Measurements from ENCODE around the gene PPM1N.

DNA sequence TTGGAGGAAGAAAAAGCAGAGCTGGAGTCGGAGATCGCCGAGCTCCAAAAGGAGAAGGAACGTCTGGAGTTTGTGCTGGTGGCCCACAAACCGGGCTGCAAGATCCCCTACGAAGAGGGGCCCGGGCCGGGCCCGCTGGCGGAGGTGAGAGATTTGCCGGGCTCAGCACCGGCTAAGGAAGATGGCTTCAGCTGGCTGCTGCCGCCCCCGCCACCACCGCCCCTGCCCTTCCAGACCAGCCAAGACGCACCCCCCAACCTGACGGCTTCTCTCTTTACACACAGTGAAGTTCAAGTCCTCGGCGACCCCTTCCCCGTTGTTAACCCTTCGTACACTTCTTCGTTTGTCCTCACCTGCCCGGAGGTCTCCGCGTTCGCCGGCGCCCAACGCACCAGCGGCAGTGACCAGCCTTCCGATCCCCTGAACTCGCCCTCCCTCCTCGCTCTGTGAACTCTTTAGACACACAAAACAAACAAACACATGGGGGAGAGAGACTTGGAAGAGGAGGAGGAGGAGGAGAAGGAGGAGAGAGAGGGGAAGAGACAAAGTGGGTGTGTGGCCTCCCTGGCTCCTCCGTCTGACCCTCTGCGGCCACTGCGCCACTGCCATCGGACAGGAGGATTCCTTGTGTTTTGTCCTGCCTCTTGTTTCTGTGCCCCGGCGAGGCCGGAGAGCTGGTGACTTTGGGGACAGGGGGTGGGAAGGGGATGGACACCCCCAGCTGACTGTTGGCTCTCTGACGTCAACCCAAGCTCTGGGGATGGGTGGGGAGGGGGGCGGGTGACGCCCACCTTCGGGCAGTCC, 25.5 kb upstream of the PPM1N start:
- TF ChIP-seq, protein P1, sequence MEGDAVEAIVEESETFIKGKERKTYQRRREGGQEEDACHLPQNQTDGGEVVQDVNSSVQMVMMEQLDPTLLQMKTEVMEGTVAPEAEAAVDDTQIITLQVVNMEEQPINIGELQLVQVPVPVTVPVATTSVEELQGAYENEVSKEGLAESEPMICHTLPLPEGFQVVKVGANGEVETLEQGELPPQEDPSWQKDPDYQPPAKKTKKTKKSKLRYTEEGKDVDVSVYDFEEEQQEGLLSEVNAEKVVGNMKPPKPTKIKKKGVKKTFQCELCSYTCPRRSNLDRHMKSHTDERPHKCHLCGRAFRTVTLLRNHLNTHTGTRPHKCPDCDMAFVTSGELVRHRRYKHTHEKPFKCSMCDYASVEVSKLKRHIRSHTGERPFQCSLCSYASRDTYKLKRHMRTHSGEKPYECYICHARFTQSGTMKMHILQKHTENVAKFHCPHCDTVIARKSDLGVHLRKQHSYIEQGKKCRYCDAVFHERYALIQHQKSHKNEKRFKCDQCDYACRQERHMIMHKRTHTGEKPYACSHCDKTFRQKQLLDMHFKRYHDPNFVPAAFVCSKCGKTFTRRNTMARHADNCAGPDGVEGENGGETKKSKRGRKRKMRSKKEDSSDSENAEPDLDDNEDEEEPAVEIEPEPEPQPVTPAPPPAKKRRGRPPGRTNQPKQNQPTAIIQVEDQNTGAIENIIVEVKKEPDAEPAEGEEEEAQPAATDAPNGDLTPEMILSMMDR (IDR thresholded peaks at IDR 0.05) = no peak
- TF ChIP-seq POLR2A (IDR thresholded peaks at IDR 0.05) = no peak
